ENCODE results near the gene PMM2.
A peak's percentile ranks its signal among the peaks of the same experiment; 100 is the strongest.
"Not testable (repeated sequence)": the region's sequence is repeated elsewhere in the genome, so short reads cannot be mapped to it uniquely, and the experiment has no call there.

Gene PMM2

GRCh38 chr16:8781797-8782196, 15.8 kb upstream of the PMM2 start:
- DNase-seq (ENCODE audit: low read depth in 2 of 3, low spot score in 2 of 3), result no peak

- DNase-seq (ENCODE audit: low read depth in 2 of 3, low spot score in 2 of 3), result no peak
These were observed 15.0 kb upstream of the PMM2 start for GRCh38 chr16:8782673-8783072.

- DNase-seq (ENCODE audit: low read depth in 2 of 3, low spot score in 2 of 3), result no peak
These were observed 12.2 kb upstream of the PMM2 start for GRCh38 chr16:8785408-8785807.

- DNase-seq (ENCODE audit: low read depth in 2 of 3, low spot score in 2 of 3), result not testable (repeated sequence)
These were observed 11.3 kb upstream of the PMM2 start for GRCh38 chr16:8786316-8786715.

- no peak for DNase-seq (ENCODE audit: low read depth in 2 of 3, low spot score in 2 of 3)
These were observed 9.0 kb upstream of the PMM2 start for GRCh38 chr16:8788578-8789172.

GRCh38 chr16:8795091-8795490, 2.5 kb upstream of the PMM2 start:
- no peak for DNase-seq (ENCODE audit: low read depth in 2 of 3, low spot score in 2 of 3)

- DNase-seq (ENCODE audit: low read depth in 2 of 3, low spot score in 2 of 3), result no peak
These were observed 1.8 kb upstream of the PMM2 start for GRCh38 chr16:8795818-8796217.

- DNase-seq (ENCODE audit: low read depth in 2 of 3, low spot score in 2 of 3), result no peak
These were observed 923 bp upstream of the PMM2 start for GRCh38 chr16:8796469-8797363.

GRCh38 chr16:8798174-8798527, 512 bp downstream of the PMM2 start:
- peak in 1 of 3 experiments; percentile 5 for DNase-seq (ENCODE audit: low read depth in 2 of 3, low spot score in 2 of 3)

GRCh38 chr16:8798535-8799157, 1.0 kb downstream of the PMM2 start:
- no peak for DNase-seq (ENCODE audit: low read depth in 2 of 3, low spot score in 2 of 3)

- DNase-seq (ENCODE audit: low read depth in 2 of 3, low spot score in 2 of 3), result no peak
These were observed 4.1 kb downstream of the PMM2 start for GRCh38 chr16:8801701-8802100.

- not testable (repeated sequence) for DNase-seq (ENCODE audit: low read depth in 2 of 3, low spot score in 2 of 3)
These were observed 6.1 kb downstream of the PMM2 start for GRCh38 chr16:8803733-8804132.

- no peak for DNase-seq (ENCODE audit: low read depth in 2 of 3, low spot score in 2 of 3)
These were observed 6.7 kb downstream of the PMM2 start for GRCh38 chr16:8804313-8804712.

- no peak for DNase-seq (ENCODE audit: low read depth in 2 of 3, low spot score in 2 of 3)
These were observed 8.8 kb downstream of the PMM2 start for GRCh38 chr16:8806272-8806983.

GRCh38 chr16:8807189-8807588, 9.6 kb downstream of the PMM2 start:
- no peak for DNase-seq (ENCODE audit: low read depth in 2 of 3, low spot score in 2 of 3)

GRCh38 chr16:8808009-8808408, 10.4 kb downstream of the PMM2 start:
- no peak for DNase-seq (ENCODE audit: low read depth in 2 of 3, low spot score in 2 of 3)

GRCh38 chr16:8808613-8809353, 11.1 kb downstream of the PMM2 start:
- DNase-seq (ENCODE audit: low read depth in 2 of 3, low spot score in 2 of 3), result no peak

GRCh38 chr16:8812162-8812843, 14.7 kb downstream of the PMM2 start:
- no peak for DNase-seq (ENCODE audit: low read depth in 2 of 3, low spot score in 2 of 3)

GRCh38 chr16:8814095-8814806, 16.6 kb downstream of the PMM2 start:
- no peak for DNase-seq (ENCODE audit: low read depth in 2 of 3, low spot score in 2 of 3)
